GM12878 (cell line): ENCODE data around the gene ADAM19. TPM values are rescaled to one million over a fixed set of nuclear protein-coding genes. Genes with fewer than 3 reads are reported as not detected.

Source experiments
- ATAC-seq: fragments of 200-7000 bp; cut with Tn5 transposase; 3 replicates; pipeline ENCODE4 v1.9.1; 2020; ENCODE audit warnings: mild to moderate bottlenecking, moderate library complexity
- BruUV-seq: library from RNA; stranded (reverse); fragments of 400-500 nt; replicated peaks from 2 replicates; lab custom pipeline; 2021; lab: Mats Ljungman, UMichigan
- CTCF ChIA-PET: fragments of 300-600 bp; sonication (Branson Sonifier 250); formaldehyde crosslinking; extraction: SDS; loops from one replicate; lab custom pipeline; 2021; ENCODE audit warnings: inconsistent platforms; lab: Yijun Ruan, JAX
- POLR2A ChIA-PET: fragments of 350-600 bp; formaldehyde crosslinking; extraction: SDS; loops from one replicate; lab custom pipeline; 2021; ENCODE audit warnings: inconsistent platforms; lab: Charles Lee
- RAD21 ChIA-PET: fragments of 300-600 bp; sonication (Branson Sonifier 250); formaldehyde crosslinking; loops from one replicate; lab custom pipeline; 2023; ENCODE audit warnings: antibody characterized with exemption; ENCODE audit not compliant: unreplicated experiment; lab: Charles Lee
- SMC1A ChIA-PET: fragments of 300-600 bp; sonication (Branson Sonifier 250); formaldehyde crosslinking; loops from one replicate; lab custom pipeline; 2023; ENCODE audit not compliant: unreplicated experiment, uncharacterized antibody; lab: Charles Lee
- DNase-seq: peaks from one replicate; pipeline ENCODE4 v3.0.0-alpha.2; 2011; ENCODE audit warnings: low read depth, low spot score
- FAIRE-seq: peaks from 3 replicates; lab custom pipeline; 2011; peaks lifted over from hg19 to GRCh38; lab: Jason Lieb, UNC
- H2AFZ ChIP-seq: 2 replicates; pipeline ENCODE4 v1.6.0; 2011; ENCODE audit warnings: low read depth, low read length, control low read depth; ENCODE audit not compliant: control insufficient read depth
- H3K27ac ChIP-seq: 2 replicates; pipeline ENCODE4 v1.5.1; 2011; ENCODE audit warnings: control low read depth; ENCODE audit not compliant: control insufficient read depth, insufficient read depth
- H3K27me3 ChIP-seq, 2 experiments: replicated peaks in 1 of 2; 2 replicates each; pipeline versions ENCODE4 v1.6.0 to v1.6.1; 2011; ENCODE audit warnings: low read length in 1 of 2; ENCODE audit not compliant: control insufficient read depth in 2 of 2, insufficient read depth in 2 of 2
- H3K36me3 ChIP-seq, 2 experiments: 2 replicates each; pipeline ENCODE4 v1.5.1; 2011; ENCODE audit warnings: low read length in 1 of 2; ENCODE audit not compliant: control insufficient read depth in 2 of 2, insufficient read depth in 2 of 2
- H3K4me1 ChIP-seq: 2 replicates; pipeline ENCODE4 v1.6.1; 2011; ENCODE audit warnings: mild to moderate bottlenecking, low read length, moderate library complexity, mixed read lengths; ENCODE audit not compliant: control insufficient read depth, insufficient read depth
- H3K4me2 ChIP-seq: 2 replicates; pipeline ENCODE4 v1.6.0; 2011; ENCODE audit warnings: control low read depth; ENCODE audit not compliant: control insufficient read depth, insufficient read depth
- H3K4me3 ChIP-seq: fragments of 200-600 bp; sonication (generic); 2 replicates; pipeline ENCODE4 v1.5.1; 2016
- H3K79me2 ChIP-seq: 2 replicates; pipeline ENCODE4 v1.6.0; 2011; ENCODE audit warnings: low read length; ENCODE audit not compliant: control insufficient read depth, insufficient read depth
- H3K9ac ChIP-seq: 2 replicates; pipeline ENCODE4 v1.8.0; 2011; ENCODE audit warnings: low read length, control low read depth, mixed read lengths; ENCODE audit not compliant: control insufficient read depth, insufficient read depth
- H3K9me3 ChIP-seq: replicated peaks from 3 replicates; pipeline ENCODE4 v1.5.1; 2011; ENCODE audit warnings: mild to moderate bottlenecking, low read length; ENCODE audit not compliant: control insufficient read depth, insufficient read depth
- H4K20me1 ChIP-seq: 2 replicates; pipeline ENCODE4 v1.6.0; 2011; ENCODE audit not compliant: control insufficient read depth, insufficient read depth
- BCL3 ChIP-seq: IDR thresholded peaks from 2 replicates; pipeline ENCODE4 v1.6.1; 2011; ENCODE audit warnings: borderline replicate concordance, low read depth, mild to moderate bottlenecking, moderate library complexity, low read length; ENCODE audit not compliant: insufficient read depth, poor library complexity, severe bottlenecking
- NR2C1 ChIP-seq: fragments of 450-650 bp; IDR thresholded peaks from 2 replicates; pipeline ENCODE4 v1.6.1; 2017; ENCODE audit warnings: antibody characterized with exemption, mild to moderate bottlenecking, moderate library complexity
- WGBS: methylation state at CpG from one replicate; pipeline ENCODE4 v1.1.6; 2016; ENCODE audit warnings: low lambda C conversion rate; ENCODE audit not compliant: insufficient replicate concordance, insufficient coverage; ENCODE audit errors: missing lambda C conversion rate; 5-methylcytosine and 5-hydroxymethylcytosine counted together
- in situ Hi-C: fragments of 300-500 bp; cut with MboI; formaldehyde crosslinking; loops from 9 replicates; pipeline ENCODE4 v1.14.3; 2018; ENCODE audit warnings: mixed read lengths
- intact Hi-C: fragments of 100-400 bp; cut with micrococcal nuclease; formaldehyde crosslinking; loops from one replicate; pipeline ENCODE4 v1.14.2; 2022; ENCODE audit not compliant: unreplicated experiment
- polyA plus RNA-seq, 11 experiments: library from polyadenylated mRNA; depleted of rRNA in 4 of 11; unstranded in 6 of 11; stranded (reverse) in 5 of 11; fragments of >200 nt; fragmentation: Nextera tagmentation in 4 of 11; fragmentation: Illumina TruSeq in 1 of 11; extraction: Ambion mirVana in 4 of 11; extraction: Trizol in 1 of 11; gene quantifications; 1 replicate in 1 of 11; 2 replicates in 10 of 11; pipeline versions ENCODE4 v1.2.1 to v1.2.3, GENCODE V29; 2011 to 2016; ENCODE audit warnings: inconsistent platforms in 2 of 11, missing spikeins in 2 of 11, low read depth in 1 of 11
- total RNA-seq, 4 experiments: library from RNA; depleted of rRNA in 3 of 4; stranded (reverse); fragments of >200 nt in 3 of 4; fragmentation: Illumina TruSeq in 1 of 4; extraction: Trizol in 1 of 4; gene quantifications; 2 replicates each; pipeline versions ENCODE4 v1.2.1 to v1.2.3, GENCODE V29; 2013 to 2021

ADAM19 gene
- total and polyA plus RNA-seq, 10 of the 15 experiments (the other 5 are each of a cell fraction or from before 2014, with no cell fraction given): 16.0 to 92.8 (median 44.7) TPM

GRCh38 chr5:157434096-157434495 lies 141.5 kb downstream of the ADAM19 start:
- no TSS peak for BruUV-seq
- no peak overlapping the region for H3K4me3 ChIP-seq
- no peaks in the 10 kb centered on the region for H3K9me3 ChIP-seq
- no peaks in the 10 kb centered on the region for H3K4me1 ChIP-seq
- ATAC-seq (no peak), FAIRE-seq (no peak), DNase-seq (no peak)
- H3K4me2 ChIP-seq: no peak overlapping the region
- ChIA-PET CTCF (interaction anchor here (0.6 to 15.9 kb wide), 11 partner anchors 10 to 309 kb away, joined by 3 to 248 read pairs (median 20); partner anchors contain the start of genes LSM11 and NIPAL4), SMC1A (interaction anchor here (0.7 to 5.2 kb wide), 5 partner anchors 22 to 285 kb away, joined by 3 to 119 read pairs (median 10); no protein-coding TSS in a partner anchor), POLR2A (interaction anchor here (1.1 kb wide), 1 partner anchor 61 kb away, joined by 3 read pairs; no protein-coding TSS in a partner anchor), RAD21 (interaction anchor here (0.7 to 5.4 kb wide), 8 partner anchors 23 to 309 kb away, joined by 3 to 93 read pairs (median 4); partner anchors contain the start of gene LSM11)
- H4K20me1 ChIP-seq: no peaks in the 10 kb centered on the region
- intact Hi-C loops (loop anchor here (5.0 kb wide), 1 partner anchor 233 kb away; no protein-coding TSS in a partner anchor), in situ Hi-C loops (loop anchor here (5.0 kb wide), 1 partner anchor 283 kb away; no protein-coding TSS in a partner anchor)
- H2AFZ ChIP-seq: no peak overlapping the region
- no peak overlapping the region for H3K27ac ChIP-seq
- H3K79me2 ChIP-seq: no peaks in the 10 kb centered on the region
- no peak for TF ChIP-seq NR2C1
- no peak for TF ChIP-seq BCL3
- no peaks in the 10 kb centered on the region for H3K36me3 ChIP-seq
- no peaks in the 10 kb centered on the region for H3K27me3 ChIP-seq
- whole genome bisulfite sequencing: 58% methylated on average over 4 of the region's 4 CpGs
- no peak overlapping the region for H3K9ac ChIP-seq
